GM18858 (cell line): ENCODE measurements around the gene RBM4.

Experiments
- ATAC-seq: cut with Tn5 transposase; IDR thresholded peaks from one replicate; pipeline ENCODE4 v1.9.1; 2021; ENCODE audit not compliant: unreplicated experiment

The RBM4 gene

DNA sequence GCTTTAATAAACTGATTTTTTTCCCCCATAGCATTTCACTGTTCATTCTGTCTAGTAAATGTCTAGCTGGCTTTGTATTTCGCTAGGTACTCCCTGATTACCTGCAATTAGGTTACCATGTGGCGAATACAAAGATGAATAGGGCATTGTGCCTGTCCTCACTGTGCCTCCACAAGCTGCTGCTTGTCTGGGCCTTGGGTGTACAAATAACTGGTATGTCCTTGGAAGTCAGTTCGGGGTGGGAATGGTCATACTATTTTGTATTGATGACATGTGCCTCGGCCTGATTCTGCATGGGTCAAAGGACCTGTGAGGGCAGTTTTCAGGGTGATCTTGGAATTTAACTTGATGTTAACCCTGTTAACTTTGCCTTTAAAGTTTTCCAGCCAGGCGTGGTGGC lies 11.4 kb downstream of the RBM4 start:
- ATAC-seq = no peak

DNA sequence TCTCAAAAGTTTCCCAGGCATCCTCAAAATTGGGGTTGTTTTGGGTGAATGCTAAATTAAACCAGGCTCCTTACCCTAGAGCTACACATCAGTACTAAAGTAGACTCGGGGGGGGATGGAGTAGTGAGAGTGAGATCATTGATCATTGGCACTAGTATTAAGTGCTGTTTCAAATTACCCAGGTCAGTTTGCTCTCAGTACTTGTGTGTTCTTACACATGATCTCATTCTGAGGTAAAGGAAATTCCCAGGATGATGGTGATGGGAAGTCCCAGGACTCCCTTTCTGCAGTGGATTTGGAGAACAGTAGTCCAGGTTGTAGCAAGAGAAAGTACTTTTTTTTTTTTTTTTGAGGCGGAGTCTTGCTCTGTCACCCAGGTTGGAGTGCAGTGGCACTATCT lies 12.5 kb downstream of the RBM4 start:
- ATAC-seq = no peak

DNA sequence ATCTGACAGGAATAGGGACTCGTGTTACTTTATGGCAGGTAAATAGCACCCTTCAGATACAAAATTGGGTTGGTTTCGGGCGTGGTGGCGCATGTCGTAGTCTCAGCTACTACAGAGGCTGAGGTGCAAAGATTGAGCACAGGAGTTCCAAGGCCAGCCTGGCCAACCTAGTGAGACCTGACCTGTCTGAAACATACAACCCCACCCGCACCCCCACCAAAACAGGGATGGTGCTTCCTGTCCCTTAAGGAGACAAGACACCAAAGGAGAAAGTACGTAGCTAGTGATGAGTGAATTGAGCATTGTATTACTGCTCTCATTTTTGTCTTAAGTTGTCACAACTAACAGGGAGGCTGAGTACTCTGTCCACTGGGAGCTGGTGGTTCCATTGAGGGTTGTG lies 14.1 kb downstream of the RBM4 start:
- ATAC-seq = no peak

DNA sequence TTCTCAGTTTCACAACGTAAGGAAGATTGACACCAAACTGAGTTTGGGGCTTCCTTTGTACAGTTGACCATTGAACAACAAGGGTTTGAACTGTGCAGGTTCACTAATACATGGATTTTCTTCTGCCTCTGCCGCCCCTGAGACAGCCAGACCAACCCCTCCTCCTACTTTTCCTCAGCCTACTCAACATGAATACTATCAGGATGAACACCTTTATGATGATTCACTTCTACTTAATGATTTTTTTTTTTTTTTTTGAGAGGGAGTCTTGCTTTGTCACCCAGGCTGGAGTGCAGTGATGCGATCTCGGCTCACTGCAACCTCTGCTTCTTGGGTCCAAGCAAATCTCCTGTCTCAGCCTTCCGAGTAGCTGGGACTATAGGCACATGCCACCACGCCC lies 14.6 kb downstream of the RBM4 start:
- ATAC-seq = no peak

DNA sequence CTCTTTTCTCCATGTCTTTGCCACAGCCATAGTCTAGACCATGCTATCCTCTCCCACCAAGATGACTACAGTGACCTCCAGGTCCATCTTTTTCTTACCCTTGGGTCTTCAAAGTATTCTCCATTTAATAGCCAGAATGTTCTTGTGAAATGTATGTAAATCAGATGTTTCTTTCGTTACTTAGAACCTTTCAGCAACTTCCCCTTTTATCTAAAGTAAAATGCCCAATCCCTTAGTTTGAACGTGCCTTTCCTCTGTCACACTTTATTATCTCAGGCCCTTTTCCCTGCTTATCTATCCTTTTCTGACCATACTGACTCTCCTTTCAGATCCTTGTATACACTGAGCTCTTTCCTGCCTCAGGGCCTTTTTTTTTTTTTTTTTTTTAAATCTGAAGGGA lies 21.3 kb downstream of the RBM4 start:
- no peak for ATAC-seq

DNA sequence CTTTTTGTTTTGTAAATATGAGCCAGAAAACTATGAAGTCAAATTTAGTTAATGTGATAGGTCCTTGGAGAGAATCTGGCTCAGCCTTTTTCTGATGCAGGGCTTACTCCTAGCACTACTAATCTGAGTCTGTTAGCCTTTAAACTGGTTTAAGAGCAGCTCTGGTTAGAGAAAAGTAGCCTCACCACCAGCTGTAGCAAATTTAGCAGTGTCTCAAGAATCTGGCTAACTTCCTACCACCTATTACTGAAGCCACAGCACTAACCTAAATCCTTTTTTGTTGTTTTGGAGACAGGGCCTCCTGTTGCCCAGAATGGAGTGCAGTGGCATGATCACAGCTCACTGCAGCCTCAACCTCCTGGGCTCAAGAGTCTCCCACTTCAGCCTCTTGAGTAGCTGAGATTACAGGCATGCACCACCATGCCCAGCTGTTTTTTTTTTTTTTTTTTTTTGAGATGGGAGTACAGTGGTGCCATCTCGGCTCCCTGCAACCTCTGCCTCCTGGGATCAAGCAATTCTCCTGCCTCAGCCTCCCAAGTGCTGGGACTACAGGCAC lies 25.3 kb downstream of the RBM4 start:
- no peak for ATAC-seq

DNA sequence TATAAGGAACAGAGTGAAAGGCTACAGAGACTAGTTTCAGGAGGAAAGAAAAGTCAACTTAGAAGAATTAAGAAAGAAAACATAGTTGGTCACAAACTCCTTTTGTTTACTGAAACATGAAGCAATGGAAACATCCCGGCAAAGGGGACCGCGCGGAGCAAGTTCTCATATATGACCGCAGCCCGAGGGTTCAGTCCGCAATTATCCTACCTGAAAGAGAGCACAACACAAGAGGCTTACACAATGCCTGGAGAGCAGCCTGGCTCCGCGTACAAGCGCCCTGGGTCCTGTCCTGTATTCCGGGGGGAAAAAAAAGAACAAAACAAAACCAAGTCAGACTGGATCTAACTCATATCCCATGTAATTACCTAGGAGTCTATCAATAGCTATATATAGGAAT lies 26.9 kb downstream of the RBM4 start:
- no peak for ATAC-seq

DNA sequence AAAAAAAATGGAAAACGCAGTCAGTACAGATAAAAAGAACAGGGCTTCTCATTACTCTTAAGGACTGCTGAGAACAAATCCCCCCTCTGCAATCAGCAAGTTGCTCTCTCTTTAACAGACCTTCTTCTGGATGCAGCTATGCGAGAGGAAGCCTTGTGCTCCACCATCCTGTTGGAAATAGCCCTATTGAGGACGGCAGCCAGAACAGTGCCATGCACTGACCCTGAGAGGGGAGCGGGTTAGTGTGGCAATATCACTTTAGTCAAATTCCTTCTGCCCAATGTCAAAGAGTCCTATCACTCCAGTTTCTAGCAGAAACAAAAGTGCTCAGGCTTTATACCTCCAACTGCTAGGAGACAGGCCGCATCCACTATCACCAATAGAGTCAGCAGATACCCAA lies 32.3 kb downstream of the RBM4 start:
- no peak for ATAC-seq

DNA sequence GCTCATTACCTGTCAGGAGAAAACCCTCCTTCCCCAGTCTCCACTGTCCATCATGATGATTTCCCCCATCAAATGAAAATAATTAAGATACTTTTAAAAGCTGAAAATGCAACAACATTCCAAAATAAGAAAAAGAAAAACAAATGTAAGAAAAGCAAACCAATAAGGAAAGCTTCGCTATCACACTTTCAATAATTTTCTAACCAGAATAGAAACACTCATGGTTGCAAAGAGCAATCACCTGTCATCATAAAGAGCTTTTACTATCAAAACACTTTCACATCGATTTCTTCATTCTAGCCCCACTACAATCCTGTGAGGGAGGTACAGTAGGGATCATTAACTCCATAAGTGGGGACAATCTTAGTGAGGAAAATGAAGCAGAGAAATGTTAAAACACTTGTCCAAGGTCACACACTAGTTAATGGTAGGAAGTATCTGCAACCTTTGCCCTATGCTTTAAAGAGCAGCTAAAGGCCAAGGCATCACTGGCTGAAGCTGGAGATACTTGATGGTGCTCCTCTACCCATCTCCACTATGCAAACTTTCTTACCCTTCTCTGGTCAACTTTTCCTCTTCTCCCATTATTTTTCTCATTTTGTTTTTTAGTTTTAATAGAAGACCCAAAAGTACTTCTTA lies 36.6 kb downstream of the RBM4 start:
- no peak for ATAC-seq

DNA sequence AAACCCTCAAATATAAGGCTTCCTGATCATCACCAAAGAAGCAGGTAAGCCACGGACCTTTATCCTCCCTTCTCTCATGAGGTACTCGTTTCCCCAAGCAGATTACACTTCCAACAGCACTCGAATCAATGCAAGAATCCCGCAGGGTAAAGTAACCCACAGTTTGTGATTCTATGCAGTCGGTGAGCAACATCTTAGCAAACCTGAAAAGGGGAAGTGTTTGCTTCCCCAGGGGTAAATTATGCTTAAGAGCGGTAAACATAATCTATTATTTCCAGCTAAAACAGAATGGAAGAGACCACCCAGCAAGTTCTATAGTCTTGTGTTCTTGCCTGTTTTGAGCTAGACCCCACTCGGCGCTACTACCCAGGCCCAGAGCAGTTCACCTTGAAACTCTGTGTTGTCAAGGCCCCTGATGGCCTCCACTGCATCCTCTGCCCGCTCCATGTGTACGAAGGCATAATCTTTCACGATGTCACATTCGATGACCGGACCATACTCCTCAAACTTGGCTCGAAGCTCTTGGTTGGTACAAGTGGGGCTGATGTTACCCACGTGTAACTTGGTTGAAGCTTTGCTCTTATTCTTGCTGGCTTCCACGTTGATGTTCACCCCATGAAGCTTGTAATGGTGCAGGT lies 37.9 kb downstream of the RBM4 start:
- no peak for ATAC-seq

DNA sequence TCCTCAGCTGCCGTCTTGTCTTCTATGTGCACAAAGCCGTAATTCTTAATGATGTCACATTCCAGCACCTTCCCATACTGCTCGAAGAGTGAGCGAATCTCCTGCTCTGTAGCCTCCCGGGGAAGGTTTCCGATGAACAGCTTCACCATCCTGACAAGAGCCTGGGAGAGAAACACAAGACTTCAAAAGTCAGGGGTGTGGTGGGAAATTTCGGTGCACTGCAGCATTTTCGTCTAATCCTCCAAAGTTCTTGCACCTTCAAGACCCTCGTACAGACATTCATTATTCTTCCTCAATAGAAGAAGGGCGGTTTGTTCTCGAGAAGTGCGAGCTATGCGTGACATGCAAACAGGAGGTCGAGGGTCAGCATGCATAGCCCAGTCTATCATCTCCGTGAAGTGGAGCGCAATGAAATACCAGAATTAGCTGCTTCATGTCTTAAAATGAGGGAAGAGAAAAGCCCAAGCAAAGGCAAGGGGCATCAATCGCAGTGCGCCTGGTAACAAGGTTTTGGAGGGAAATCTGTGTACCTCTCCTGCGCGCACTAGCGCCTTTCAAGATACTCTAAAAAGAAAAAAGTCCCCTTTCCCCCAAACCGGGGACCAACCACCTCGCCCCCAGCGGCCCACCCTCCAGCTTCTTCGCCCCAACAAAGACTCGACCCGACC lies 38.6 kb downstream of the RBM4 start:
- ATAC-seq = peak; percentile 1

DNA sequence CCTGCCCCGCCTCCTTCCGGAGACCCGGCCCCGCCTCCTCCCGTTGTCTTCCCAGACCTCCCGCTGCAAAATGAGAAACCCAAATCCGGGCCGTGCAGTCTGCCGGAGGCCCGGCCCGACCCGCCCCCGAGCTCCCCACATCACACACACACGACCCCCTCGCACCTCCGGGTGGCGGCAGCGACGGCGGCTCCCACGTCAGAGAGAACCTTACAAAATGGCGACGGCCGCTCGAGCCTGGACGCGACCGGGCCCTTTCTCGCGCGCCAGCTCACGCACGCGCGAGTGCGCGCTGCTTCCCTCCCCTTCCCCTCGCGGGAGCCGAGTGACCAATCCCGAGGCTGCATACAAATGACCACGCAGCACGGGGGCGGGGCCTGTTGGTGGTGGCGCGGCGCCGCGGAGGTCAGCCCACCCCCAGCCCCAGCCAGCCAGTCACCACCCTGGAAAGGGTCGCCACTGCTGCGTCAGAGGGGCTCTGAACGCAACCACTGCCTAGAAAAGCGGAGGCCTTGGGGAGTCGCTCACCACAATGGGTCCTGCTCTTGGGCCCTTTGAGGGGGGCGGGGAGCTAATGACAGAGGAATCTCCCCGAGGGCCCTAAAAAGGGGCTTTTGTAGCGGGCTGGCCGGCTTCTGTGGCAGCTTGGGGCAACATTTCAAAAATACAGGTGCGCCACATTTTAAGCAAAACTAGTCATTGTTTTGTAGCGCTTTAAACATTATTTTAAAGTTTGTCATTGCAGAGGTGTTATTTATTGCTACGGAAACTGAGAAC lies 39.3 kb downstream of the RBM4 start, which contains the start of gene RBM4B:
Gene RBM4B (minus strand): TSS at position 289 of the 777 bp plus-strand sequence. CDS start 808 bp downstream, outside the sequence.
- peak; percentile 64 for ATAC-seq

DNA sequence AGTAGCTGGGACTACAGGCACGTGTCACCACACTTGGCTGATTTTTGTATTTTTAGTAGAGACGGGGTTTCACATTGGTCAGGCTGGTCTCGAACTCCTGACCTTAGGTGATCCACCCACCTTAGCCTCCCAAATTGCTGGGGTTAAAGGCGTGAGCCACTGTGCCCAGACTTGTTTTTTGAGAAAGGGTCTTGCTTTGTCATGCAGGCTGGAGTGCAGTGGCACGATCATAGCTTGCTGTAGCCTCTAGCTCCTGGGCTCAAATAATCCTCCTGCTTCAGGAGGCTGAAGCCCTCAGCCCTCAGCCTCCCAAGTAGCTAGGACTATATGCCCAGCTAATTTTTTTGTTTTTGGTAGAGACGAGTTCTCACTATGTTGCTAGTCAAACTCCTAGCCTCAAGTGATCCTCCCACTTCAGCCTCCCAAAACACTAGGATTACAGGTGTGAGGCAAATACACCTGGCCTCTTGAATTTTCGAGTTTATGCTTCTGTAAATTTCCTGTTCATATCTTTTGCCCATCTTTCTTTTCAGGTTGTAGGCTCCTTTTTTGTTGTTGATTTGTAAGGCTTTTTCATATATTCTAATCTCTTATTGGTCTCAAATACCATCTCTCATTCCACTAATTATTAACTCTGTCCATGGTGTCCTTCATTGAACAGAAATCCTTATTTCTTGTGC lies 42.6 kb downstream of the RBM4 start:
- ATAC-seq = no peak

DNA sequence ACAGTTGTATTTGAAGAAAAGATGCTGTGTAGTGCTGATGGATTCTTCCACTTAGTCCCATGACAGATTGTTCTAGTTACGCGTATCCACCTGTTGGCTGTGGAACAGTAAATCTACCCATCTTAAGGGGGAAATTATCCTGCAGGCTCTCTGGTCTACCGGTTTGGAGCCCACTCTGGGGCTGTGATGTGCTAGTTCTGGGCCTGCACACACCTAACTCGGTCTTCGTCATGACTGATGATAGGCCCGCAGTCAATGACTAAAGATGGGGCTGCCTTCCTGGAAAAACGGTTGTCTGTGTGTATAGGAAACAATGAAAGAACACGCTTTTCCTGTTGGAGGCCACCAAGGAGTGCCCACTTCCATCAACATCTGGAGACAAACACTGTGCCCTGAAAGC lies 45.4 kb downstream of the RBM4 start:
- no peak for ATAC-seq

DNA sequence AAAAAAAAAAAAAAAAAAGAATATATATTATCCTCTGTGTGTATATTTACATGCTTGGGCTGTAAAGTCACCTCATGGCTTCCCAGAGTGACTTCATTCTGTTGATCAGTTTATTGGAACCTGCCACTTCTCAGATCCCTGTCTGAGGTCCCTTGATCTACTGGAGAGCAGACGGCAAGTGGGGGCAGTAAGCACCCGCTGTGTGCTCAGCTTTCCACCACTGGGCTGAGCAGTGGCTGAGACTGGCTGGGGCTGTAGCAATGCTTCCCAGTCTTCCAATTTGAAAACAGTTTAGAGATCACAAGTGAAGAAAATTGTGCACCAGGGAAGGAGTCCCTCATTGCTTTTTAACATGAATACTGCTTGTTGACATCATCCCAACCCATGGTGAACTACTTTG lies 46.1 kb downstream of the RBM4 start:
- ATAC-seq = no peak

DNA sequence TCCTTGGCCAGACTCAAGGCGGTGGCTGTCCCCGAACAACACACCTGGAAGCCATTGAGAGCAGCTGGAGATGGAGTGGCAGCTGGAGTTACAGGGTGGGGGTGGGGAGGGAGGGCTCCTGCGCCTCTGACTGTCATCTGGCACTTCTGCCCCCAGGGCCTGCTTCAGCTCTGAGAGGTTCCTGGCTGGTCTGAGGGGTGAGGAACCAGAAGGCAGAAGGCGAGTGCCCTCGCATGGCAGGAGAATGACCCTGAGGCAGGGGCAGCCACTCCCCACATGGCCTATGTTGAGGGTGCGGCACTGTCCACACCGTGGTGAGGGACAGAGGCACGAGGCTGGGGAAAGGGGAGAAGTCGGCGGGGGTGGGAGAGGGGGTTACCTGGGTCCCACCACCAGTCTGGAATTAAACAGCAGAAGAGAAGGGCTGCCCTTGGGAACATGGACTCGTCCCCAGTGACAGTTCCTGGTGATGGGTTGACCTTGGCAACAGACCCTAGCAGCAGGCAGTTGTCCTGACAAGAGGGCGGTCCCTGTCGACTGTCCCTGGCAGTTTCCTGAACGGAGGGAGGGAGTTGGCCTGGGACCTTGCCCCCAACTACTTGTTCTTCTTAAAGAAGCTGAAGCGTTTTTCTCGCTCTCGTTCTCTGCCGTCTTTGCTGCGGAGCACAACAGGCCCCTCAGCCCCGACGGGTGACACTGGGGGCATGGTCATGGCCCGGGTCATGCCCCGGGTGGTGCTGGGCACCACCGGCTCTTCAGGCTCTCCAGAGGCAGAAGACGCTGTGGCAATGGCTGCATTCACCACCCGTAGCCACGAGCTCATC lies 47.0 kb downstream of the RBM4 start:
- ATAC-seq = no peak

DNA sequence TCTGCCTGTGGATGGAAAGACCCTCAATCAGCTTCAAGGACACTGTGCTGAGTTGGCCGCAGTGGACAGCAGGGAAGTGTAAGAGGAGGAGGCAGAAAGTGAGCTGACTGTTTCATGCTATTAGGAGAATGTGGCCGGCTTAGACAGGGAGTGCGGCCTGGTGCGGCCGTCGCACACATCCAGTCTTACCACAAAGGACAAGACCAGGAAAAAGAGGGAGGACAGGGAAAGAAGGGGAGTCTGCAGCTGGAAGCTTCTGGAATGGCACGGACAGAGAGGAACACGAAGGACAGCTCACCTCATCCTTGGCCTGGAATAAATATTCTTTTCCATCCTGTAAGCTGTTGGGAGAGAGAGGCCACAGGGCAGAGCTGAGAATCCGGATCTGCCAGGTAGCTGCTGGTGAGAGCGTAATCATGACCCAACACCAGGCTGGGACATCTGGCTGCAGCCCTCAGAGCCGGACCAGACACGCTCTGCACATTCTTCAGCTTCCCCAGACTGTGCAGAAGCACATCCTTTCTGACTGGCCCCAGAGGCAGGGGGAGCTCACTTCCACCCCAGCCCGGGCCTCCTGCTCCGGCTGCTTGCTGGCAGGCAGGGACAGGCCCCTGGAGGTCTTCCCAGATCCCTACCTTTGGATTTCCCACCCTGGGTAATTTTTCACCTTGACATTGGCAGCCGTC lies 47.7 kb downstream of the RBM4 start:
- ATAC-seq = no peak

DNA sequence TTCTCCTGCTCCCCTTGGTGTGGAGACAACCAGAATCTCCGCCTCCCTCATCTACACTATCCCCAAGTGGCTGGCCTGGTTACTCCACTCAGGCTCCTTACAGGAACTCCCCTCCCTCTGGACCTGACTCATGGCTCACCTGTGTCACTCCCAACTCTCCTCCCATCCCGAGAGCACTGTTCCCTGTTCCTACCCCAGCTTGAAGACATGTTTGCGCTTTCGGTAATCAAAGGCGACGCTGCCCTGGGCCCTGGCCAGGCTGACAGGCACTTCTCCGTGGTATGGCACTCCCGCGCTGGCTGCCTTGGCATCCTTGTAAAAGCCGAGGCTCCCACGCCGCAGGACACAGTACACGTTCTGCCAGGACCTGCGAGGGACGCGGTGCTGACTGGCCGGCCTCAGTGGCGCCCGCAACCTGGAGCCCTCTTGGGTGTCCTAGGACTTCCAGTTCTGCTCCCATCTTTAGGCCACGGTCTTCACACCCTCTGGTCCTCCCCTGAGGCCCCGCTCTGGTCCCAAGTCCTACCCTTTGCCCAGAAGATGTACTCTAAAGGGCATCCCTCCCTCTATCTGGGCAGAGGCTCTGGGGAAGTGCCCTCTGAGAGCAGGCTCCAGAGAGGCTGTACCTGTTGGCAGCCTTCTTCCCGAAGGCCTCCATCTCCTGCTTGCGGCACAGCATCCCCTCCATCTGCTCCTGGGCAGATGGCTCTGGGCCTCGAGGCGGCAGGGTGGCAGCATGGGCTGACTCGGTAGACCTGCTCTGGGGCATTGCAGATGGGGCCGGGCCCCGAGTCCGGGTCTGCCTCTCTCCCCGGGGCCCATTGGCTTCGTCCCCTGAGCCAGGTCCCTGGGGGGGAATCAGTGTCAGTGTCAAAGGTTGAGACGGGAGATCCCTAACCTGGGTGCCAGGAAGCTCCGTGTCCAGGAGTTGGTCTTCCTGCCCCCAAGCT lies 48.6 kb downstream of the RBM4 start:
- ATAC-seq = no peak
